PFSK-1 (cell line): ENCODE results near the gene AIP.

Experiments used
- FOXP2 ChIP-seq: optimal IDR thresholded peaks from 2 replicates; pipeline ENCODE3; 2011; ENCODE audit warnings: borderline replicate concordance, control low read depth, inconsistent platforms; ENCODE audit not compliant: insufficient read depth; ENCODE audit errors: extremely low read length, extremely low read depth
- POLR2AphosphoS5 ChIP-seq: IDR thresholded peaks from 2 replicates; pipeline ENCODE4 v1.6.1; 2012; ENCODE audit warnings: low read depth, mild to moderate bottlenecking, control low read depth, low read length, moderate library complexity
- REST ChIP-seq, 2 experiments: IDR thresholded peaks; 2 replicates each; pipeline versions ENCODE4 v1.6.1 to v1.8.0; 2011 to 2012; ENCODE audit warnings: low read depth in 2 of 2, low read length in 2 of 2, control low read depth in 1 of 2, inconsistent platforms in 1 of 2, mild to moderate bottlenecking in 1 of 2, moderate library complexity in 1 of 2; ENCODE audit not compliant: insufficient read depth in 1 of 2
- SIN3A ChIP-seq: IDR thresholded peaks from 2 replicates; pipeline ENCODE4 v1.6.1; 2012; ENCODE audit warnings: mild to moderate bottlenecking, low read length, moderate library complexity, borderline replicate concordance; ENCODE audit not compliant: insufficient read depth
- TAF1 ChIP-seq: IDR thresholded peaks from 2 replicates; pipeline ENCODE4 v1.6.1; 2012; ENCODE audit warnings: low read length, control low read depth, borderline replicate concordance; ENCODE audit not compliant: insufficient read depth

The AIP gene

GRCh38 chr11:67500831-67501715, 18.2 kb downstream of the AIP start:
- no peak for TF ChIP-seq TAF1
- TF ChIP-seq REST (IDR thresholded peaks at IDR 0.05; ENCODE audit: insufficient read depth in 1 of 2, low read depth in 2 of 2, low read length in 2 of 2): no peak
- TF ChIP-seq POLR2AphosphoS5: no peak
- TF ChIP-seq SIN3A: no peak
- no peak for TF ChIP-seq FOXP2

- TF ChIP-seq REST (IDR thresholded peaks at IDR 0.05; ENCODE audit: insufficient read depth in 1 of 2, low read depth in 2 of 2, low read length in 2 of 2) (no peak), POLR2AphosphoS5 (no peak), SIN3A (no peak), TAF1 (no peak), FOXP2 (no peak)
These were observed 19.0 kb downstream of the AIP start for GRCh38 chr11:67501854-67502253.

GRCh38 chr11:67502328-67502979, 19.6 kb downstream of the AIP start:
- TF ChIP-seq FOXP2 (no peak), POLR2AphosphoS5 (no peak), TAF1 (no peak), REST (IDR thresholded peaks at IDR 0.05; ENCODE audit: insufficient read depth in 1 of 2, low read depth in 2 of 2, low read length in 2 of 2) (no peak), SIN3A (no peak)

- no peak for TF ChIP-seq TAF1
- no peak for TF ChIP-seq SIN3A
- no peak for TF ChIP-seq FOXP2
- TF ChIP-seq REST (IDR thresholded peaks at IDR 0.05; ENCODE audit: insufficient read depth in 1 of 2, low read depth in 2 of 2, low read length in 2 of 2): no peak
- TF ChIP-seq POLR2AphosphoS5: no peak
These were observed 20.5 kb downstream of the AIP start for GRCh38 chr11:67503119-67504004.
